T-helper 2 cell treated with Interferon-gamma antibody and Interleukin-4, amounts not matched to agents 100 ng/mL and 5 ng/mL, for 36 hours (primary cell): Measurements from ENCODE around the gene INTS3. TPM values are rescaled to one million over a fixed set of nuclear protein-coding genes. Genes with fewer than 3 reads are reported as not detected.
"Not testable (repeated sequence)": the region's sequence is repeated elsewhere in the genome, so short reads cannot be mapped to it uniquely, and the experiment has no call there.

ENCODE experiments used
- intact Hi-C: fragments of 100-400 bp; cut with micrococcal nuclease; formaldehyde crosslinking; loops from one replicate; pipeline ENCODE4 v1.15.1; 2023
- total RNA-seq: library from RNA; stranded (reverse); gene quantifications from 2 replicates; pipeline ENCODE4 v1.2.3, GENCODE V29; 2022

Gene INTS3
- total RNA-seq, 1 donor from 2014 or later: 62.9 TPM

DNA sequence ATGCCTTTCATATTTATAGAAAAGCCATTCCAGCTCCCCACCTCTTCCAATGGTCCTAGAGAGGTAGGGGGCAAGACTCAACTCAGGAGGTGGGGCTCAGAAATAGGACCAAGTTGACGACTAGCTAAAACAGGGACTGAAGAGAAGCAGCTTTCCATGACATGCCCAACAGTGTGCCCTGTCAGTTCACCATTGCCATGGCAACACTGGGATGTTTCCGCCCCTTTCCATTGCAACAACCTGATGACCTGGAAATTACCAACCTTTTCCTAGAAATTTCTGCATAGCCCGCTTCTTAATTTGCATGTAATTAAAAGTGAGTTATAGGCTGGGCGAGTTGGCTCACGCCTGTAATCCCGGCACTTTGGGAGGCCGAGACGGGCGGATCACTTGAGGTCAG, 22.4 kb upstream of the INTS3 start:
- intact Hi-C loops: no loop called here

DNA sequence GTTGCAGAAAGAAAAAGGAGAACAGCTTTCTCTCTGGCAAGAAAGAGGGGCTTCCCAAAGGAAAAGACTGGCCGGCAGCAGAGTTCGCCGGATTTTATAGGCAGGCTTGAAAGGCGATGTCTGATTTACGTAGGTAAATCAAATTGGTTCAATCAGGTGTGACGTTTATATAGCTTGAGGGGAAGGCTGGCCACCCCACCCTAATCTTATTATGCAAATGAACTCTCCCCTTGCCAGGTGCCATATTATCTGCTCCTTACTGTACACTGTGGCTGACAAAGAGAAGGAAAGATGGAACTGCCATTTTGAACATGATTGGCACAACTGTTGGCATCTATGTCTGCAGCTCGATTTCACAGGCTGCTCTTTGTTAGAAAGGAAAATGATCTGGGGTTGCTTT, 16.8 kb upstream of the INTS3 start:
- intact Hi-C loops: no loop called here

DNA sequence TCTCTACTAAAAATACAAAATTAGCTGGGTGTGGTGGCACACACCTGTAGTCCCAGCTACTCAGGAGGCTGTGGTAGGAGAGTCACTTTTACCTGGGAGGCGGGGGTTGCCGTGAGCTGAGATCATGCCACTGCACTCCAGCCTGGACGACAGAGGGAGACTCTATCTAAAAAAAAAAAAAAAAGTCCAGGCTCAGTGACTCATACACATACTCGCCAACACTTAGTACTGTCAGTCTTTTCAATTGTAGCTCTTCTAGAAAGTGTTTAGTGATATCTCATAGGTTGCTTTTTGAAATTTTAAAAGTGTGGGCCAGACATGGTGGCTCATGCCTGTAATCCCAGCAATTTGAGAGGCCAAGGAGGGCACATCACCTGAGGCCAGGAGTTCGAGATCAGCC, 11.6 kb upstream of the INTS3 start:
- intact Hi-C loops: not testable (repeated sequence)

DNA sequence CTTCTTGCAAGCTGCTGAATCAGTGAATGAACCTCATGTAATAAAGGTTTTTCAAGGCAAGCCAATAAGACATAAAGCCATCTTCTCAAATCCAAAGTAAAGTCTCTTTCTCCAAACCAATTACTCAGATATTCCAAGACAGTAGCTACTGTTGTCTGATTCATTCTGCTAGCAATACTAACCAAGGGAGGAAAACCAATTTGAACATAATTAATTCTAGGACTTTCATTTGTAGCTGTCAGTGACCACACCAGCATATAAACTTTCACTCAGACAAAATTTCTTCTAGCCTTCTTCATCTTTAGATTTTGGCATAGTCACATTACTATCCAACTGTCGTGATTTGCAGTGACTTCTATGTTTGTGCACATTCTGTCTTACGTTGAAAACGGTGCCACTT, 10.5 kb upstream of the INTS3 start:
- intact Hi-C loops: no loop called here

DNA sequence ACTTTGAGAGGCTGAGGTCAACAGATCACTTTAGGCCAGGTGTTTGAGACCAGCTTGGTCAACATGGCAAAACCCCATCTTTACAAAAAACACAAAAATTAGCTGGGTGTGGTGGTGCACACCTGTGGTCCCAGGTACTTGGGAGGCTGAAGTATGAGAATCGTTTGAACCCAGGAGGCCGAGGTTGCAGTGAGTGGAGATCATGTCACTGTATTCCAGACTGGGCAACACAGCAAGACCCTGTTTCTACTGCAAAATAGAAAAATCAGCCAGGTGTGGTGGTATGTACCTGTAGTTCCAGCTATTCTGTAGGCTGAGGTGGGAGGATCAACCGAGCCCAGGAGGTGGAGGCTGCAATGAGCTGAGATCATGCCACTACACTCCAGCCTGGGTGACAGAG, 4.2 kb upstream of the INTS3 start:
- intact Hi-C loops: loop anchor here (10.0 kb wide), 1 partner anchor 189 kb away; the partner anchor contains the start of gene S100A6

DNA sequence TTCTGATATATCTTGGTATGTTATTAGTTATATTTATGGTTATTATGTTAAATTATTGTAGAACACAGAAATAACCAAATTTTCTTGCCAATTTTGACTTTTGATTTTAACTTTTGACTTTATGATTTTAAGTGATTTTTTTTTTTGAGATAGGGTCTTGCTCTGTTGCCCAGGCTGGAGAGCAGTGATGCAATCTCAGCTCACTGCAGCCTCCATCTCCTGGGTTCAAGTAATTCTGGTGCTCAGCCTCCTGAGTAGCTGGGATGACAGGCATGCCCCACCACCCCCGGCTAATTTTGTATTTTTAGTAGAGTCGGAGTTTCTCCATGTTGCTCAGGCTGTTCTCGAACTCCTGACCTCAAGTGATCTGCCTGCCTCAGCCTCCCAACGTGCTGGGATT, 3.2 kb upstream of the INTS3 start:
- intact Hi-C loops: loop anchor here (5.0 to 10.0 kb wide), 2 partner anchors 58 to 190 kb away; partner anchors contain the start of gene S100A6

DNA sequence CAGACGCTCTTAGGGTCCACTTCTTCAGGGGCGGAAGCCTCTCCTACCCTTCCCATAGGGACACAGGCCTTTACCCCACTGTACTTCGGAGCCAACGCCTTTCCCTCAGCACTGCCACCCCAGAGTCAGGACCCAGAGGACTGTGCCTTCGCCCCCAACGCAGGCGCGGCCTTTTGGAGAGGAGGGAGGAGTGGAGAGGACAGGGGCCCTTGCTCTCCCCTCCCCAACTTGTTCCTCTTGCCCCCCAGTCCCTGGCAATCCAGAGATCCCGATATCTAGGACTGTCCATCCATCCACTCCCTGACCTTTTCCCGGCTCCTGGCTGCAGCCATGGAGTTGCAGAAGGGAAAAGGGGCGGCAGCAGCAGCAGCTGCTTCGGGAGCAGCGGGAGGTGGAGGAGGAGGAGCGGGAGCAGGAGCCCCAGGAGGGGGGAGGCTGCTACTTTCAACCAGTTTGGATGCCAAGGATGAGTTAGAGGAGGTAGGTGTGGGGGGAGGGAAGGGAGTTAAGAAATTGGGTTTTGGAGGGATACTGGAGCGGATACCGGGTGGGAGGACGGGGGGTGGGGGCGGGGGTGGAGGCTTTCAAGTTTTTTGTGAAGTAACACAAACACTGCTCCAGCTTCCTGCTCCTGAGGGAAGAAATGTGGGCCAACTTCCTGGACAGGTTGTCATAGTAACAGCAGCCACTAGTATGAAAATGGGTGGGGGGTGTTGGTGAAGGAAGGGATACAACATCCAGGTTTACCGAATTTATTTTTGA, 636 bp downstream of the INTS3 start:
- intact Hi-C loops: loop anchor here (2.0 to 10.0 kb wide), 3 partner anchors 54 to 194 kb away; partner anchors contain the start of genes CHTOP and S100A6

DNA sequence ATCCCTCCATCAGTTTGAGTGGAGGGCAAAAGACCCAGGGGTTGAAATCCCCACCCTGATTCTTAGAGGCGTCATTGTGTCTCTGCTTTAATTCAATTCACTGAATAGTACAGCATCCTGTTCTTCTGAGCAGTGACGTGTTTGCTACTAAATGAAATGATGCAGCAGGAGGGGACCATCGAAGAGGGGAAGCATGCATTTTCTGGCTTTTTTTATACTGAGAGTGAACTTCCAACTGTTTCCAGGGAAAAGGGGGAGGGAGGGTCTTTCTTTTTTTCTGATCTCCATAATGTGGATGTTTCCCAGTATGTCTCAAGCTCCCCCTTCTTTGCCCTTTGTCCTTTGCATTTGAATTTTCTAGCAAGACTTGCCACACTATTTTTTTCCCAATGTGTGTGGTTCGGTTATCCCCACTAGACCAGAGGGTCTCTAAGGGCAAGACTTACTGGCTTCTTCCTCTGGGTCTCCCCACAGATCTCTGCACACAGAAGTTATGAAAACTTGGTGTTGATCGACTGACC, 2.7 kb downstream of the INTS3 start:
- intact Hi-C loops: no loop called here

DNA sequence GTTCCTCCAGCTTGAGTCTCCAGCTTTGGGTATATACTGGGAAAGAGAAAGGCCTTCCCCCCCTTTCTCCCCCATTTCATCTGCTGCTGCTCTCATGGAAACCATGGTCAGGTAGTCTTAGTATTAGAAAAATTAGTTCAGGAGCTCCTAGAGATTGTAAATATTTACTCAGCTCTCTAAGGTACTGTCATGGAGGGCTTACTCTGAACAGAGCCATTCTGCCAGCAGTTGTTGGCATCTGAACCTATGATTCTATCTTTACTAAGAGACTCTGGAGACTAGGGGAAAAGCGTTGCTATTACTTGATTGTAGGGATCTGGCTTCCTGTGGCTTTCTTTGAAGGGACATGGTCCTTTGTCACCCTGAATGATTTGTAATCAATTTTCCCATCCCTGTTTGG, 6.1 kb downstream of the INTS3 start:
- intact Hi-C loops: no loop called here

DNA sequence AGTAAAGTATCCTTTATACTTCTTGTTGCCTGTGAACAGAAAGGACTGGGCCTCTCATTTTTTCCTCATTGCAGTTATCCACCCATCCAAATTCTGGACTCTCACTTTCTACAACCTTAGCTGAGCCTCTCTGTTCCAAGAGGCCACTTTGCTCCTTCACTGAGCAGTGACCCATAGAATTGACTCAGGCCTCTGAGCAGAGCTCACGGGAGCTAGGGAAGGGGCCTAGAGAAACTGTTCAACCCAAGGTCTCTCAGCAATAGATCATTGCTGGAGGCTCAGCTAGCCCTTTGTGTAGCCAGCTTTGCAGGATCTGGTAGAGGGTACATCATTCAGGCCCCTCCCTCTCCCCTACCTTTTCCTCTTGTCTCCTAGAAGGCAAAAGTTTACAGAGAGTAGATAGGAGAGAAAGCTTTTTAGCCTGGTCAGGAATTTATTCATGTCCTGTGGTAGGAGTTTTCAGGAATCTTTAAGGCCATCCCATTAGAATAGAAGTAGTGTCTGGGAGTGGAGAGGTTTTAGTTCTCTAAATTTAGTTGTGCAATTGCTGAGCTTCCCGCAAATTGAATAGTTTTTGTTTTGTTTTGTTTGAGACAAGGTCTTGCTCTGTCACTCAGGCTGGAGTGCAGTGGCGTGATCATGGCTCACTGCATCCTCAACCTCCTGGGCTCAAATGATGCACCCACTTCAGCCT, 6.7 kb downstream of the INTS3 start:
- intact Hi-C loops: no loop called here

DNA sequence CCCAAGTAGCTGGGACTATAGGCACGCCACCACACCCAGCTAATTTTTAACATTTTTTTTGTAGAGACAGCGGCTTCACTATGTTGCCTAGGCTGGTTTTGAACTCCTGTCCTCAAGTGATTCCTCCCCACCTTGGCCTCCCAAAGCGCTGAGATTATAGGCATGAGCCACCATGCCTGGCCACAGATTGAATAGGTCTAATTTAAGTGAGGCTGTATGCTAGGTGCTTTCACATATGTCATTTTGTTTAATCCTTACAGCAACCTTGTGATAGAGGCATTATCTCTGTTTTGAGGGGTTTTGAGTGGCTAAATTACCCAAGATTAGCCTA, 7.2 kb downstream of the INTS3 start:
- intact Hi-C loops: no loop called here

DNA sequence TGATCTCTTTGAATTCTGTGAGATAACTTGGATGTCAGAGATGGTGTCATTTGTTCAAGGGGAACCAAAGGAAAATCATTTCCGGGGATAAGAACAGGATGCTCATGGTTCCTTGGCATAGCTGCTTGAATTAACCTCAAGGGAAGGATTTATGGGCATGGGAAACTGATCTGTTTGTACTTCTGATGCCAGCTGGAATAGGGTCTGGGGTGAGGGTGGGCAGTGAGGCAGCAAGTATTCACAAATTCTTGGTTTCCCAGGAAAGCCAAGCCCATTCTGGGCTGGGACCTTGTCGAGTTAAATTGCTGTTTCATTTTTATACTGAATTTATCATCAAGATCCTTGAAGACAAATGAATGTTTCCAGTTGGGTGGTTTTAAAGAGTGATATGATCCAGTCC, 14.1 kb downstream of the INTS3 start:
- intact Hi-C loops: no loop called here

DNA sequence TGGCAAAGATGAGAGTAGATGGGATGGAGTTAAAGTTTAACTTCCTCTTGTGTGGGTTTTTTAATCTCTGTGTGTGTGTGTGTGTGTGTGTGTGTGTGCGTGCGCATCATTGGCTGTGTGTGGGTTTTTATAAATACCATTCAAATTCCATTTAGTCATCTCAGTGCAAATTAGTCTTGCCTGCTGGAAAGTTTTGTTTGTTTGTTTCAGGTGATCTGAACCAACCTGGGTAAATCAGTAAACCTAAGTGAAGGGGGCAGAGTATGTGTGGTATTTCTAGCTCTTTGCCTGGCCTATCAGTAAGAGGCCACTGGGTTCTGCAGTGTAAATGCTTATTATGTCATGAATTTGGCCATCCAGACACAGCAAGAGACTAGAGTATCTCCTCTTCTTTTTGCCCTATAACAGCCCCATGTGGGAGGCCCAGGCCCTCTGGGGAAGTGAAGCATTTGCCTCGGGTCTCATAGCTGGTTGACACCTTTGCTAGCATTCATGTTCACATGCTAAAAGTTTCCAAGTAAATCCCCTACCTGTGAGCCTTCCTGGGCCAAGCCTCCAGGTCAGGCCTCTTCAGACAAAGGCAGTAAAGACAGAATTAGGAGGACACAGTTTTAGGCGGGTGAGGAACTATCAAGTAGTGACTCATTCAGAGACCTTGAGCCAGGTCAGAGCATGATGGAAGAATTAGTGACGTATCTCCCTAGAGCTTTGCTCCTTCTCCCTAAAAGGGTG, 14.7 kb downstream of the INTS3 start:
- intact Hi-C loops: no loop called here

DNA sequence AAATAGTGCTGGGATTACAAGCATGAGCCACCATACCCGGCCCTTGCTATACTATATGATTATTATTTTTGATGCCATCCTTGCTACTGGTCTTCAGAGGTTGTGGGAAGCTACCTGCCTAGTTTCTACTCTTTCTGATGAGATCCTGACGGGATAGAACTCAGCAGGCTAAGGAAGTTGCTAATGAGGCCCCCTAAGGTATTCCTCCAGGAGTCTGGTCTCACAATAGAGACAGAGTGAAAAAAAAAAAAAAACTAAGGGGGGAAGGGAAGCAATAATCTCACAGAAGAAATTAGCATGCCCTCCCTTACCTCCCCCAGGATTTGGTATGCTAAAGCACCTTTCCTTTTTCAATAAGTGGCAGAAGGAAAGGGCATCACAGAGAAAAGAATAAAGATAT, 17.6 kb downstream of the INTS3 start:
- intact Hi-C loops: no loop called here

DNA sequence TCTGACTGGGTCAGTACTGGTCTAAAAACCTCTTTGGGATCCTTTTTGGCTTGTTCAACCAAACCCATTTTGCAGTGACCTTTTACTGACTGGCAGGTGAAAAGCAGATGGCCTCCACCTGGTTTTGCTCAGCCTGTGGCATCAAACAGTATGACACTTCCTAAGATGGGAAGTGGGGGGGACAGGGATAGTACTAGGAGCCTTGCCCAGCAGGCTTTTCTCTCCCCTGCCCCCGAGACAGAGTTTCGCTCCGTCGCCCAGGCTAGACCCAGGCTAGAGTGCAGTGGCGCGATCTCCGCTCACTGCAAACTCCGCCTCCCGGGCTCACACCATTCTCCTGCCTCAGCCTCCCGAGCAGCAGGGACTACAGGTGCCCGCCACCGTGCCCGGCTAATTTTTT, 18.3 kb downstream of the INTS3 start:
- intact Hi-C loops: no loop called here

DNA sequence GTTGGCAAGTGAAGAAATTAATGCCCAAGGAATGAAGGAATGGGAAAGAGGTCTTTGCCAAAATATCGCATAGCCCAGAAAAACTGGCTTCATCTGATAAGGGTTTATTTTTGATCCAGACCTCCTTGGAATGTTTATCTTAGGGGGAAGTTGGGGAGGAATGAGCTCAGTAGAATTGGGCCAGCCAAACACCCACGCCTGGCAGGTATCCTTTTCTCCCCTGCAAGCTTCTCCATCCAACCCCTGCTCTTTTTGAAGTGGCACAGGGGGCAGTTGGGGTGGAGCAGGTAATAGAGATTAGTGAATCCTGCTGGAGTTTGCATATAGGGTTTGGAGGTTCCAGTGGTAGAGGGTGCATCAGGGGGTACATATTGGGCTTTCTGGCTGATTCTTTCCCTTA, 21.1 kb downstream of the INTS3 start:
- intact Hi-C loops: loop anchor here (1.0 kb wide), 3 partner anchors 72 to 242 kb away; no protein-coding TSS in a partner anchor

DNA sequence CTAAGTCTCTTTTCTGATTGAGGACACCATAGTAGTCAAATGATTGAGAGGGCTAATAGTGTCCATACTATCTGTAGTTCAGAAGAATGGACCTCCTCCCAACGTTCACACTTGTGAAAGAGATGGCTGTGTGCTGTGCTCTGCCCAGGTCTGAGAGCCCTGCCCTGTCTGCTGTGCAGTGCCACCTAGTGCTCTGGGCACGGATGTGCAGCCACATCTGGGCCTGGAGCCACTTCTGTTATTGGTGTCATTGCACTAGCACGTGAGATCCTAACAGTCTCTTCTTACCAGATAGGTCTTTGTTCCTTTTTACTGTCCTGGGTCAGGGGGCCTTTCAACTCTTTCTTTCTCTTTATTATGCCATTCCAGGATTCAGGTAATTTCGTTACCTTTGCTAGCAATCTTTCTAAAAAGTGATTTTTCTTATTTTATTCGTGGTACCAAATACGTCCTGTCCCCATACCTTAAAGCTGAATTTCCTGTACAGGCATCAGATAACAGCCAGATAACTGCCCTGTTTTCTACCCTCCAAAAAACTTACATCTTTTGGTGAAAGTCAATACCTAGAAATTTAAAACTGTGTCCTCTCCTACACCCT, 21.7 kb downstream of the INTS3 start:
- intact Hi-C loops: loop anchor here (1.0 kb wide), 3 partner anchors 72 to 242 kb away; no protein-coding TSS in a partner anchor

DNA sequence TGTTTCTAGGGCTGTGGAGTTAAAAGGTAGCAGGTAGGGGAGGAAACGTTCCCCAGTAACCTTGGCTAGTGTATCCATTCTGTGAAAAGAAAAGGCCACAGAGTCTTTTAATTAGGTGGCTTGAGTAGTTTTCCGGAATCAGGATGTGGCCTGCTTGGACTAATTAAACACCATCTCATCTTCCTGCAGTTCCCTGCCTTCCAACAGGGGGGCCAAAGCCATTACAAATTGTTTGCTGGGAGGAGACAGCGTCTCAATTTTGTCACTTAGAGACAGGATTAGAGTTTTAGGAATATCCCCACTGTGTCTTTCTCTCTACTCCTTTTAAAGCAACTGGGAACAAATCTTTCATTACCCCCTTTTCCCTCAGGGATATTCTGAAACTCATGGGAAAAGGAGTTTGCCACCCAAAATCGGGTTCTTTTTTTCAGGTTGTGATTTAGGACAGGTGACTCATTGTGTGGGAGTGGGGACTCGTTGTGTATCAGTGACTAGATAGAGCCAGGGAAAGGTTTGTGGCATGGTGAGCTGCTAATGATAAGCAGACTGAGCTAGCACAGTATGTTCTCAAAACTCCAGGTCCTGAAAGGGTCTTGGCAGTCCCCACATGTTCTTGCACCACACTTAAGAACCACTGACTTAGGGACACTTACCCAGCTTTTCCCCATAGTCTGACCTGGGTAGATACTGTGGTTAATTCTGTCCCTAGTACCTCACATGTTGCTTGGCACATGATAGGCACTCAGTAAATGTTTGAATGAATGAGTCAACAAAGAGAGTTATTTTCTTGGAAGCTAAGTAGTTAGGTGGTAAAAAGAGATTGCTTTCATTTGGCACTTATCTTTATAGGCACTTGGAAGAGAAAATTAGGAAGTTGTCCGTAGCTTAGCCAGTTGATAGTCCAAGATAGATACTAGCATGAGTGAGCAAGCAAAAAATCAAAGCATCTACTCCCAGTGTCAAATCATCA, 22.5 kb downstream of the INTS3 start:
- intact Hi-C loops: no loop called here

DNA sequence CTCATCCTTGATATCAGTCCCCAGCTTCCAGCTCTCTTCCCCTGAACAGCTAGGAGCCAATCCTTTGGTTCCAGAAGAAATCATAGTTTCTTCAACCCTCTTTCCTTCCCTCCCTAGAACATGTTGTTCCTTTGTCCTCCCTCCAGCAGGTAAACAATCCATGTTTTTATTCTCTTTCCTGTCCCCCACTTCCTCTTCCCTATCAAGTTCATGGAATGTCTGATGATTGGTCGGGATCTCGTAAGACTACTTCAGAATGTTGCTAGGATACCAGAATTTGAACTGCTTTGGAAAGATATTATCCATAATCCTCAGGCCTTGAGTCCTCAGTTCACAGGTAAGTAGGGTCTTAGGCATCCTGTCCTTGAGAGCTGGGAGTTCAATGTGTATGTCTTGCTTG, 24.2 kb downstream of the INTS3 start:
- intact Hi-C loops: no loop called here

DNA sequence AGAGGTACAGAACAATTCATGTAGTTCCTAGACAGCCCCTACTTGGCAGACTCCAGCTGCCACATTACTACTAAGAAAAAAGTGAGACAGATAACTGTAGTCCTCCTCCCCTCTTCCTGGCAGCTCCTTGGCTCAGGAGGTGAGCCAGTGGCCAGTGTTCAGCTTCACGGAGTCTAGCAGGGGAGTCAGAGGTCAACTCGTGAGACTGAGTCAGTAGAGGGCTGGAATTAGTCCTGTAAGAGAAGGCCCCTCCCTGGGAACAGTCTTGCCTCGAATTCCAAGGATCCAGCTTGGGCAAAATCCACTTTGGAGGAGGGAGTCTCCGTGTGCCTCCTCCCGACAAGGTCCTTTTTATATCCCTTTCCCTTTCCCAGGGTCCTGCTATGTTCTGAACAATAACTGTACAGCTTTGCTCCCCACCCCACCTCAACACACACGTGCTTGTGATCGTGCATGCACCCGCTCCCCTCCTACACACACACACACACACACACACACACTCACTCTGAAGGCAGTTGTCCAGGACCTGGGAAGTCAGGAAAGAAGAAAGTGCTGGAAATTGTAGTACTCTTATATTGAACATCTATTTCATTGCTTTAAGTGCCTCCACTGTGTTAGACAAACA, 24.8 kb downstream of the INTS3 start:
- intact Hi-C loops: no loop called here
